ENCODE measurements around the gene NCOA1.

DNA sequence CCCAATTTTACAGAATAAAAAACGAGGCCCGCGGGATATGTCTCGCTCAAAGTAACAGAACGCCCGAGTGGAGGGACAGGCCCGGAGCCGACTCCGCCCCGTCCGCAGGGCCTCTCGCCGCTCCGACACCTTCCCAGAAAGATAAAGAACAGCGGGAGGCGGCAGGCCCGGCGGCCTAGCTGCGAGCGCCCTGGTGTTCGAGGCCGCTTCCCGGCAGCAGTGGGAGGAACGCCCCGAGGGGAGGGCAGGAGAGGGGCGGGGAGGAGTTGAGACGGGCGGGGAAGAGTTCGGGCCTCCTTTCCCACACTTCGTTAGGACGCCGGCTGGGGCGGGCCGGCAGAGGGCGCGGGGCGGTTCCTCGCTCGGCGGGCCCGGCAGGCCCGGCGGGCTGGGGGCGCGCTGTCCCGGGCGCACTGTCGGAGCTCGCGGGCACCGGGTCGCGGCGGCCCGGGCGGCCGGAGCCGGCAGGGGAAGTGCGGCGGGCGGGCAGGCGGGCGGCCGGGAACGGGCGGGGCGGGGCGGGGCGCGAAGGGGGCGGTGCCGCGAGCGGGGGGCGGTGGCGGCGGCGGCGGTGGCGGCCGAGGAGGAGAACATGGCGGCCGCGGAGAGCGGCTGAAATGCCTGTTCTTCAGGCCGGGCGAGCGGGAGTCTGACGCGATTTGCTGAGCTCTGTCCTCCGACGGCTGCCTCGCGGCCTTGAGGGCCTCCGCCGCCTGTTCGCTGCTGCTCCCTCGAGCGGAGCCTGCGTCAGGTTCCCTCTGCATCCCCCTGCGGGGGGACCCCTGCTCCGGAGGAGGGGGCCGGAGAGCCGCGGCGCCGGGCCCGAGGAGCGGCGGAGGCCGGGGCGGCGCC, at the start of gene NCOA1:
- TF ChIP-seq, protein P1, sequence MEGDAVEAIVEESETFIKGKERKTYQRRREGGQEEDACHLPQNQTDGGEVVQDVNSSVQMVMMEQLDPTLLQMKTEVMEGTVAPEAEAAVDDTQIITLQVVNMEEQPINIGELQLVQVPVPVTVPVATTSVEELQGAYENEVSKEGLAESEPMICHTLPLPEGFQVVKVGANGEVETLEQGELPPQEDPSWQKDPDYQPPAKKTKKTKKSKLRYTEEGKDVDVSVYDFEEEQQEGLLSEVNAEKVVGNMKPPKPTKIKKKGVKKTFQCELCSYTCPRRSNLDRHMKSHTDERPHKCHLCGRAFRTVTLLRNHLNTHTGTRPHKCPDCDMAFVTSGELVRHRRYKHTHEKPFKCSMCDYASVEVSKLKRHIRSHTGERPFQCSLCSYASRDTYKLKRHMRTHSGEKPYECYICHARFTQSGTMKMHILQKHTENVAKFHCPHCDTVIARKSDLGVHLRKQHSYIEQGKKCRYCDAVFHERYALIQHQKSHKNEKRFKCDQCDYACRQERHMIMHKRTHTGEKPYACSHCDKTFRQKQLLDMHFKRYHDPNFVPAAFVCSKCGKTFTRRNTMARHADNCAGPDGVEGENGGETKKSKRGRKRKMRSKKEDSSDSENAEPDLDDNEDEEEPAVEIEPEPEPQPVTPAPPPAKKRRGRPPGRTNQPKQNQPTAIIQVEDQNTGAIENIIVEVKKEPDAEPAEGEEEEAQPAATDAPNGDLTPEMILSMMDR (IDR thresholded peaks at IDR 0.05) = peak; percentile 38; the same call in 1 of the 2 replicates
- TF ChIP-seq SIN3A (IDR thresholded peaks at IDR 0.05; ENCODE audit: borderline replicate concordance, insufficient read depth, low read depth, low read length) = peak; percentile 41; the same call in 1 of the 2 replicates
- TF ChIP-seq, protein P2, sequence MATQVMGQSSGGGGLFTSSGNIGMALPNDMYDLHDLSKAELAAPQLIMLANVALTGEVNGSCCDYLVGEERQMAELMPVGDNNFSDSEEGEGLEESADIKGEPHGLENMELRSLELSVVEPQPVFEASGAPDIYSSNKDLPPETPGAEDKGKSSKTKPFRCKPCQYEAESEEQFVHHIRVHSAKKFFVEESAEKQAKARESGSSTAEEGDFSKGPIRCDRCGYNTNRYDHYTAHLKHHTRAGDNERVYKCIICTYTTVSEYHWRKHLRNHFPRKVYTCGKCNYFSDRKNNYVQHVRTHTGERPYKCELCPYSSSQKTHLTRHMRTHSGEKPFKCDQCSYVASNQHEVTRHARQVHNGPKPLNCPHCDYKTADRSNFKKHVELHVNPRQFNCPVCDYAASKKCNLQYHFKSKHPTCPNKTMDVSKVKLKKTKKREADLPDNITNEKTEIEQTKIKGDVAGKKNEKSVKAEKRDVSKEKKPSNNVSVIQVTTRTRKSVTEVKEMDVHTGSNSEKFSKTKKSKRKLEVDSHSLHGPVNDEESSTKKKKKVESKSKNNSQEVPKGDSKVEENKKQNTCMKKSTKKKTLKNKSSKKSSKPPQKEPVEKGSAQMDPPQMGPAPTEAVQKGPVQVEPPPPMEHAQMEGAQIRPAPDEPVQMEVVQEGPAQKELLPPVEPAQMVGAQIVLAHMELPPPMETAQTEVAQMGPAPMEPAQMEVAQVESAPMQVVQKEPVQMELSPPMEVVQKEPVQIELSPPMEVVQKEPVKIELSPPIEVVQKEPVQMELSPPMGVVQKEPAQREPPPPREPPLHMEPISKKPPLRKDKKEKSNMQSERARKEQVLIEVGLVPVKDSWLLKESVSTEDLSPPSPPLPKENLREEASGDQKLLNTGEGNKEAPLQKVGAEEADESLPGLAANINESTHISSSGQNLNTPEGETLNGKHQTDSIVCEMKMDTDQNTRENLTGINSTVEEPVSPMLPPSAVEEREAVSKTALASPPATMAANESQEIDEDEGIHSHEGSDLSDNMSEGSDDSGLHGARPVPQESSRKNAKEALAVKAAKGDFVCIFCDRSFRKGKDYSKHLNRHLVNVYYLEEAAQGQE (IDR thresholded peaks at IDR 0.05; ENCODE audit: insufficient read depth in 1 of 2, low read depth in 2 of 2, low read length in 1 of 2) = no peak
- TF ChIP-seq POLR2AphosphoS5 (IDR thresholded peaks at IDR 0.05; ENCODE audit: low read depth, low read length) = peak; percentile 65; the same call in 1 of the 2 replicates
- TF ChIP-seq TCF7L2 (IDR thresholded peaks at IDR 0.05; ENCODE audit: low read depth, low read length) = no peak

All from Panc1 (cell line).